RWPE1 (cell line): ENCODE data around the gene SCYL1.
A peak's percentile ranks its signal among the peaks of the same experiment; 100 is the strongest.

Experiments used
- CTCF ChIA-PET: fragments of 350-600 bp; sonication (Branson Sonifier 250); formaldehyde crosslinking; extraction: SDS; loops from one replicate; lab custom pipeline; 2021; lab: Yijun Ruan, JAX
- POLR2A ChIA-PET: fragments of 400-600 bp; formaldehyde crosslinking; extraction: SDS; loops from one replicate; lab custom pipeline; 2020; ENCODE audit warnings: antibody characterized with exemption; ENCODE audit not compliant: low non-redundant PET; lab: Yijun Ruan, JAX
- DNase-seq: peaks from one replicate; pipeline ENCODE4 v3.0.0; 2012; ENCODE audit warnings: low spot score
- H3K27ac ChIP-seq: fragments of 450-650 bp; 2 replicates; pipeline ENCODE4 v1.5.1; 2017
- TF ChIP-seq, protein P1 (sequence below): fragments of 450-650 bp; conservative IDR thresholded peaks from 2 replicates; pipeline ENCODE4 v1.5.1; 2017; ENCODE audit warnings: low read depth, mild to moderate bottlenecking

Gene SCYL1

DNA sequence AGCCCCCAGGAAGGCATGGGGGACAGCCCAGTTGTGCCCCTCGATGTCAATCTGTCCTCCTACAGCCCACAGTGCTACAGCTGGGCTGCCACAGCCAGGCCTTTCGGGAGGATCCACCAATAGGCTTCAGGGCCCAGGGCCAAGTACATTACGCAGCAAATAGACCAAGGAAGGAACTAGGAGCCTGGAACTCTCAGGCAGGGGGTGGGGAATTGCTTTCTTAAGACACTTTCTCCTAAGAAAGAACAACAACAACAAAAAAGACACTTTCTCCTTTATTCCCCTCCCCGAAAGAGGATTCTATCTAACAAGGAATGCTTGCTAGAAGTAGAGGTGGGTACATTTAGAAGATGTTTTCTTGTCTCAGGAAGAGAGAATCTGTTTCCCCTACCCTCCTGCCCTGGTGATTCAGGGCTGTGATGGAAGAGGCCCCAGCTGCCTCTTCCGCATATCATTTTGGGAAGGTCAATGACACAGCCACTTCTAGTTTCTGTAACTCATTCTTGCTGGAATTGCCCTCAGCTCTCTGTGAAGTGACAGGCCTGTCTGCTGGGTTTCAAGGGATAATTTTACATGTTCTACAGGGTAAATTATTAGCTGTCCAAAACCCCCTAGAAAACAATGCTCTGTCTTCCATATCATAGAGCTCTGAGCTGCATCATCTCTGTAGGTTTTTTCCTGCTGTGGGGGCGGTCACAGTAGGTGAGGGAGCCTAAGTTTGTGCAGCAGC, 32.1 kb upstream of the SCYL1 start:
- TF ChIP-seq, protein P1, sequence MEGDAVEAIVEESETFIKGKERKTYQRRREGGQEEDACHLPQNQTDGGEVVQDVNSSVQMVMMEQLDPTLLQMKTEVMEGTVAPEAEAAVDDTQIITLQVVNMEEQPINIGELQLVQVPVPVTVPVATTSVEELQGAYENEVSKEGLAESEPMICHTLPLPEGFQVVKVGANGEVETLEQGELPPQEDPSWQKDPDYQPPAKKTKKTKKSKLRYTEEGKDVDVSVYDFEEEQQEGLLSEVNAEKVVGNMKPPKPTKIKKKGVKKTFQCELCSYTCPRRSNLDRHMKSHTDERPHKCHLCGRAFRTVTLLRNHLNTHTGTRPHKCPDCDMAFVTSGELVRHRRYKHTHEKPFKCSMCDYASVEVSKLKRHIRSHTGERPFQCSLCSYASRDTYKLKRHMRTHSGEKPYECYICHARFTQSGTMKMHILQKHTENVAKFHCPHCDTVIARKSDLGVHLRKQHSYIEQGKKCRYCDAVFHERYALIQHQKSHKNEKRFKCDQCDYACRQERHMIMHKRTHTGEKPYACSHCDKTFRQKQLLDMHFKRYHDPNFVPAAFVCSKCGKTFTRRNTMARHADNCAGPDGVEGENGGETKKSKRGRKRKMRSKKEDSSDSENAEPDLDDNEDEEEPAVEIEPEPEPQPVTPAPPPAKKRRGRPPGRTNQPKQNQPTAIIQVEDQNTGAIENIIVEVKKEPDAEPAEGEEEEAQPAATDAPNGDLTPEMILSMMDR: no peak
- ChIA-PET CTCF (interaction anchor here (0.6 to 1.0 kb wide), 3 partner anchors 9 to 534 kb away, joined by 3 read pairs; partner anchors contain the start of gene CATSPER1), POLR2A (interaction anchor here (0.5 to 2.5 kb wide), 6 partner anchors 14 to 288 kb away, joined by 3 to 19 read pairs (median 3); partner anchors contain the start of gene AP5B1)
- H3K27ac ChIP-seq: peak overlapping the region; percentile 99
- DNase-seq: no peak

DNA sequence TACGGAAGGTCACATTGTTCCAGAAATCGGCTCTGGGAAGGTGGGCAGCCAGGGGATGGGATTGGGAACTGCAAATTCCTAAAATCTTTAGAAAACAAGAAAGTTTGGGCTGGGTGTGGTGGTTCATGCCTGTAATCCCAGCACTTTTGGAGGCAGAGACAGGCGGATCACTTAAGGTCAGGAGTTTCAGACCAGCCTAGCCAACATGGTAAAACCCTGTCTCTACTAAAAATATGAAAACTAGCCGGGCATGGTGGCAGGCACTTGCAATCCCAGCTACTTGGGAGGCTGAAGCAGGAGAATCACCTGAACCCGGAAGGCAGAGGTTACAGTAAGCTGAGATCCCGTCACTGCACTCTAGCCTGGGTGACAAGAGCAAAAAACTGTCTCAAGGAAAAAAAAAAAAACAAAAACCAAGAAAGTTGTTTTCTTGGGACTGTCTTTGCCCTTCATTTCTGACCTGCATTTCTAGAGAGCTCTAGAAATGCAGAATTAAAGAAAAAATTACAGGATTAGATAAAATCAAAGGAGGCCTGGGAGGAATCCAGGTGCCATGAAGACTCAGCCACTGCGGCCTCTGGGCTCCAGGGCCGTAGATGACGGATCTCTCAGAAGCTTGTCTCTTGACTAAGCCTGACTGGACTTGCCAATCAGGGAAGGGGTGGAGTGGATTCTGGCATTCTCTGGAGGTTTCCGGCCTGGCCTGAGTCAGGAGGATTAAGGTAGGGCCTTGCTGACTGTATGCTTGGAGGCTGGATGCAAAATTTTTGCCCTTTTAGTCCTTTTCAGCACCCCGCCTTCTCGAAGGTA, 31.3 kb upstream of the SCYL1 start:
- POLR2A ChIA-PET: interaction anchor here (0.6 to 2.5 kb wide), 6 partner anchors 14 to 74 kb away, joined by 3 to 19 read pairs (median 4); no protein-coding TSS in a partner anchor
- DNase-seq: peak; percentile 88
- peak overlapping the region; percentile 99 for H3K27ac ChIP-seq
- TF ChIP-seq, protein P1: no peak
- CTCF ChIA-PET: interaction anchor here (0.6 kb wide), 1 partner anchor 533 kb away, joined by 3 read pairs; the partner anchor contains the start of gene CATSPER1

DNA sequence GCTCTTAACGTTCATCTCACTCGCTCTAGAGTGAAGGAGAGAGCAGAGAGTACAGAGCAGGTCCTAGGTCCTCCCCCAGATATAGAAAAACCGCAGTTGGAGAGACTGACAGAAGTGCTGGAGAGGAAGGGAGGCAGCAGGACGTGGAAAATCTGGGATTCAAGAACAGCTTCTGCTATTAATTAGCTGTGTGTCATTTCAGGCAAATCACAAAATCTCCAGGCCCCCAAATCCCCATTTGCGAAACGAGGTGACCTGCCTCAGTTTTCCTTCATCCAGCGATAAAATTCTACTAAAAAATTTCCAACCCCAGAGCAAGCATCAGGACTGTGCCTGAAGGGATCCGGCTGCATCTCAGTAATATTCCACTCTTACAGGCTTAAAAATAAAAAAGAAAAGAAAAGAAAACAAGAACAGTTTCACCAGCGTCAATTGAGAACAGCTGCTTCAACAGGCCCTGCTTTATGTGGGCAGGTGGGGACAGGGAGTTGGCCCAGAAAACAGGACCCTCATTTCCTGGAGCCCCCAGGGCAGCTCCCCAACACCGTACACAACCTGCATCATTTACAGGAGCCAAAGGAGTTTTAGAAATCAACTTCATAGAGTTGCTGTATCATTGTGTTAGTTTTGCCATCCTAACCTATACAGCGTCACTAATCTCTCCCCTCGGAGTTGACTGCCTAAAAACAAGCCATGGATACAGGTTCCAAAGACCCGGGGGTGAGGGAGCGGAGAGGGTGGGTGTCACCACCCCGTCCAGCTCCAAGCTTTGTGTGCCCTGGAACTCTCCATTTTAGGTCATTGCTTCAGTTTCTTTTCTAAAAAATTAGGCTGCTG, 28.4 kb upstream of the SCYL1 start:
- CTCF ChIA-PET: interaction anchor here (0.7 to 0.9 kb wide), 2 partner anchors 16 to 27 kb away, joined by 3 read pairs; no protein-coding TSS in a partner anchor
- DNase-seq: no peak
- TF ChIP-seq, protein P1: no peak
- POLR2A ChIA-PET: interaction anchor here (0.5 to 4.8 kb wide), 11 partner anchors 8 to 141 kb away, joined by 3 to 34 read pairs (median 6); partner anchors contain the start of gene SIPA1
- peak overlapping the region; percentile 99 for H3K27ac ChIP-seq

DNA sequence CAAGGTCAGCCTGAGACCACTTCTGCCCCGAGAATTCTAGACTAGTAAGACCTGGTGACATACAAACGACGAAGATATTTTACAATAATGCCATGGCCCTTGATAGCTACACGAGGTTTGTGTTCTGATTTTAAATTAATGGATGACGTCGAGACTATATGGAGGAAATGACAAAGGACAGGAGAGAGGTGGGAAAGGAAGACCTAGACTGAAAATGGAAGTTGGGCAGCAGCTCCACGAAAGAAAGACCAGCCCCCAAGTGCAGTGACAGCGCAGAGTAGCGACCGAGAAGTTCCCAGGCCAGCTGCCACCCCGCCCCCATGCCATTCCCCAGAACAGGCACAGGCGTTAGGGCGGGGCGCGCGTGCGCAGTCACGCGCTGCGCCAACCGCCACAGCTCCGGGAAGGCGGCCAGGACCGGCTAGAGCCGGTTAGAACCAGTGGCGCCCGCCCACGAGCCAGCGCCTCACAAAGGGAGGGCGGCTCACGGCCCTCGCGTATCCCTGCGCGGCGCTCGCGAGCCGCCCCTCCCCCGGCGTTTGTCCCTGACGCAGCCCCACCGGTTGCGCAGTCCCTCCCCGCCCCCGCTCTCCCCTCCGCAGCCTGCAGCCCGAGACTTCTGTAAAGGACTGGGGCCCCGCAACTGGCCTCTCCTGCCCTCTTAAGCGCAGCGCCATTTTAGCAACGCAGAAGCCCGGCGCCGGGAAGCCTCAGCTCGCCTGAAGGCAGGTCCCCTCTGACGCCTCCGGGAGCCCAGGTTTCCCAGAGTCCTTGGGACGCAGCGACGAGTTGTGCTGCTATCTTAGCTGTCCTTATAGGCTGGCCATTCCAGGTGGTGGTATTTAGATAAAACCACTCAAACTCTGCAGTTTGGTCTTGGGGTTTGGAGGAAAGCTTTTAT, 27.5 kb upstream of the SCYL1 start:
- TF ChIP-seq, protein P1: no peak
- peak; percentile 87 for DNase-seq
- ChIA-PET POLR2A (interaction anchor here (0.5 to 4.8 kb wide), 13 partner anchors 9 to 140 kb away, joined by 3 to 34 read pairs (median 6); partner anchors contain the start of gene SIPA1), CTCF (interaction anchor here (0.9 kb wide), 2 partner anchors 21 to 28 kb away, joined by 3 read pairs; no protein-coding TSS in a partner anchor)
- peak overlapping the region; percentile 99 for H3K27ac ChIP-seq

DNA sequence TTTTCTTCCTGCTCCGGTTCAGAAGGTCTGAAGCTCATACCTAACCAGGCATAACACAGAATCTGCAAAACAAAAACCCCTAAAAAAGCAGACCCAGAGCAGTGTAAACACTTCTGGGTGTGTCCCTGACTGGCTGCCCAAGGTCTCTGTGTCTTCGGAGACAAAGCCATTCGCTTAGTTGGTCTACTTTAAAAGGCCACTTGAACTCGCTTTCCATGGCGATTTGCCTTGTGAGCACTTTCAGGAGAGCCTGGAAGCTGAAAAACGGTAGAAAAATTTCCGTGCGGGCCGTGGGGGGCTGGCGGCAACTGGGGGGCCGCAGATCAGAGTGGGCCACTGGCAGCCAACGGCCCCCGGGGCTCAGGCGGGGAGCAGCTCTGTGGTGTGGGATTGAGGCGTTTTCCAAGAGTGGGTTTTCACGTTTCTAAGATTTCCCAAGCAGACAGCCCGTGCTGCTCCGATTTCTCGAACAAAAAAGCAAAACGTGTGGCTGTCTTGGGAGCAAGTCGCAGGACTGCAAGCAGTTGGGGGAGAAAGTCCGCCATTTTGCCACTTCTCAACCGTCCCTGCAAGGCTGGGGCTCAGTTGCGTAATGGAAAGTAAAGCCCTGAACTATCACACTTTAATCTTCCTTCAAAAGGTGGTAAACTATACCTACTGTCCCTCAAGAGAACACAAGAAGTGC, 26.7 kb upstream of the SCYL1 start:
- peak overlapping the region; percentile 99 for H3K27ac ChIP-seq
- DNase-seq: no peak
- TF ChIP-seq, protein P1: no peak
- ChIA-PET POLR2A (interaction anchor here (0.6 to 4.8 kb wide), 13 partner anchors 10 to 78 kb away, joined by 3 to 34 read pairs (median 6); partner anchors contain the start of gene NEAT1), CTCF (interaction anchor here (0.9 to 1.2 kb wide), 2 partner anchors 22 to 81 kb away, joined by 3 to 4 read pairs; no protein-coding TSS in a partner anchor)
